H1 (cell line): ENCODE measurements around the gene GADD45A.

Experiments used
- JUND ChIP-seq: IDR thresholded peaks from 2 replicates; pipeline ENCODE4 v1.6.1; 2011; ENCODE audit warnings: mild to moderate bottlenecking, improper control_type of control experiment, low read length
- POLR2A ChIP-seq, 2 experiments: IDR thresholded peaks; 1 replicate in 1 of 2; 2 replicates in 1 of 2; pipeline ENCODE4 v1.6.1; 2011; ENCODE audit warnings: low read depth in 2 of 2, low read length in 2 of 2, mild to moderate bottlenecking in 2 of 2; ENCODE audit errors: control extremely low read depth in 1 of 2
- POLR2AphosphoS5 ChIP-seq: IDR thresholded peaks from 2 replicates; pipeline ENCODE4 v1.6.1; 2011; ENCODE audit warnings: low read depth, low read length
- RFX5 ChIP-seq: IDR thresholded peaks from 2 replicates; pipeline ENCODE4 v1.6.1; 2011; ENCODE audit warnings: low read depth, low read length, improper control_type of control experiment, borderline replicate concordance
- SP2 ChIP-seq: IDR thresholded peaks from 2 replicates; pipeline ENCODE4 v1.6.1; 2012; ENCODE audit warnings: mild to moderate bottlenecking, low read length, inconsistent platforms
- TAF1 ChIP-seq: IDR thresholded peaks from 2 replicates; pipeline ENCODE4 v1.6.1; 2011; ENCODE audit warnings: mild to moderate bottlenecking, low read depth, low read length
- TF ChIP-seq, protein P1 (sequence below), 3 experiments: IDR thresholded peaks; 1 replicate in 2 of 3; 2 replicates in 1 of 3; pipeline versions ENCODE4 v1.5.1 to v1.6.1; 2011; ENCODE audit warnings: low read length in 3 of 3, mild to moderate bottlenecking in 3 of 3, inconsistent platforms in 2 of 3, low read depth in 1 of 3, moderate library complexity in 1 of 3; ENCODE audit not compliant: insufficient read depth in 1 of 3; ENCODE audit errors: control extremely low read depth in 1 of 3
- TF ChIP-seq, protein P2 (sequence below): IDR thresholded peaks from 2 replicates; pipeline ENCODE4 v1.6.1; 2011; ENCODE audit warnings: low read length, improper control_type of control experiment

DNA sequence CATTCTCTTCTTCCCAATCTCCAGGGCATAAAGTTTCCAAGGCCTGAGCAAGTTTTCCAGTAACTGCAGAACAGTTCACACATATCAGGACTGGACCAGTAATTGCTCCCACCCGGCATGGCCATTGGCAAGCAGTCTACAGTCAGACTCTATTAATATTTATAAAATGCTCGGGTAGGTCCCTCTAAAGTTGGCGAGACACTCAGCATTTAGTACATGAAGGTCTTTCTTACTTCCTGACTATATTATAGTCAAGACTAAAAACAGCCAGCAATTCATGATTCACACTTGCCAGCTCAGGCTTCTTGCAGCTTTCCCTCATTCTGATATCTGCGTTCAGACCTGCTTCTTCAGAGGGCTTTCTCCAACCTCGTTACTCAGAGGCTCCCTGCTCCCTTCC is 25.4 kb downstream of the GADD45A start:
- TF ChIP-seq POLR2AphosphoS5 (no peak), TAF1 (no peak), POLR2A (IDR thresholded peaks at IDR 0.05; ENCODE audit: control extremely low read depth in 1 of 2, low read depth in 2 of 2, low read length in 2 of 2) (no peak), JUND (no peak), RFX5 (no peak), SP2 (no peak)
- TF ChIP-seq, protein P1, sequence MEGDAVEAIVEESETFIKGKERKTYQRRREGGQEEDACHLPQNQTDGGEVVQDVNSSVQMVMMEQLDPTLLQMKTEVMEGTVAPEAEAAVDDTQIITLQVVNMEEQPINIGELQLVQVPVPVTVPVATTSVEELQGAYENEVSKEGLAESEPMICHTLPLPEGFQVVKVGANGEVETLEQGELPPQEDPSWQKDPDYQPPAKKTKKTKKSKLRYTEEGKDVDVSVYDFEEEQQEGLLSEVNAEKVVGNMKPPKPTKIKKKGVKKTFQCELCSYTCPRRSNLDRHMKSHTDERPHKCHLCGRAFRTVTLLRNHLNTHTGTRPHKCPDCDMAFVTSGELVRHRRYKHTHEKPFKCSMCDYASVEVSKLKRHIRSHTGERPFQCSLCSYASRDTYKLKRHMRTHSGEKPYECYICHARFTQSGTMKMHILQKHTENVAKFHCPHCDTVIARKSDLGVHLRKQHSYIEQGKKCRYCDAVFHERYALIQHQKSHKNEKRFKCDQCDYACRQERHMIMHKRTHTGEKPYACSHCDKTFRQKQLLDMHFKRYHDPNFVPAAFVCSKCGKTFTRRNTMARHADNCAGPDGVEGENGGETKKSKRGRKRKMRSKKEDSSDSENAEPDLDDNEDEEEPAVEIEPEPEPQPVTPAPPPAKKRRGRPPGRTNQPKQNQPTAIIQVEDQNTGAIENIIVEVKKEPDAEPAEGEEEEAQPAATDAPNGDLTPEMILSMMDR (IDR thresholded peaks at IDR 0.05; ENCODE audit: control extremely low read depth in 1 of 3, insufficient read depth in 1 of 3, low read depth in 1 of 3, low read length in 3 of 3), result no peak
- TF ChIP-seq, protein P2, sequence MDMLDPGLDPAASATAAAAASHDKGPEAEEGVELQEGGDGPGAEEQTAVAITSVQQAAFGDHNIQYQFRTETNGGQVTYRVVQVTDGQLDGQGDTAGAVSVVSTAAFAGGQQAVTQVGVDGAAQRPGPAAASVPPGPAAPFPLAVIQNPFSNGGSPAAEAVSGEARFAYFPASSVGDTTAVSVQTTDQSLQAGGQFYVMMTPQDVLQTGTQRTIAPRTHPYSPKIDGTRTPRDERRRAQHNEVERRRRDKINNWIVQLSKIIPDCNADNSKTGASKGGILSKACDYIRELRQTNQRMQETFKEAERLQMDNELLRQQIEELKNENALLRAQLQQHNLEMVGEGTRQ, result no peak
